GM13976 (cell line): Measurements from ENCODE around the gene DPP6.

Source experiments
- DNase-seq: peaks from one replicate; pipeline ENCODE4 v3.0.0; 2012; ENCODE audit warnings: low spot score
- CTCF ChIP-seq: IDR thresholded peaks from 2 replicates; pipeline ENCODE4 v1.5.1; 2012; ENCODE audit warnings: borderline replicate concordance, mild to moderate bottlenecking; ENCODE audit not compliant: insufficient read depth; ENCODE audit errors: extremely low read depth, missing control alignments, control extremely low read depth
- in situ Hi-C: fragments of 300-500 bp; cut with MboI; formaldehyde crosslinking; loops from one replicate; pipeline ENCODE4 v1.12.0; 2022; ENCODE audit warnings: low sequenced_read_pairs, mixed read lengths, inconsistent platforms; ENCODE audit not compliant: unreplicated experiment

The DPP6 gene

DNA sequence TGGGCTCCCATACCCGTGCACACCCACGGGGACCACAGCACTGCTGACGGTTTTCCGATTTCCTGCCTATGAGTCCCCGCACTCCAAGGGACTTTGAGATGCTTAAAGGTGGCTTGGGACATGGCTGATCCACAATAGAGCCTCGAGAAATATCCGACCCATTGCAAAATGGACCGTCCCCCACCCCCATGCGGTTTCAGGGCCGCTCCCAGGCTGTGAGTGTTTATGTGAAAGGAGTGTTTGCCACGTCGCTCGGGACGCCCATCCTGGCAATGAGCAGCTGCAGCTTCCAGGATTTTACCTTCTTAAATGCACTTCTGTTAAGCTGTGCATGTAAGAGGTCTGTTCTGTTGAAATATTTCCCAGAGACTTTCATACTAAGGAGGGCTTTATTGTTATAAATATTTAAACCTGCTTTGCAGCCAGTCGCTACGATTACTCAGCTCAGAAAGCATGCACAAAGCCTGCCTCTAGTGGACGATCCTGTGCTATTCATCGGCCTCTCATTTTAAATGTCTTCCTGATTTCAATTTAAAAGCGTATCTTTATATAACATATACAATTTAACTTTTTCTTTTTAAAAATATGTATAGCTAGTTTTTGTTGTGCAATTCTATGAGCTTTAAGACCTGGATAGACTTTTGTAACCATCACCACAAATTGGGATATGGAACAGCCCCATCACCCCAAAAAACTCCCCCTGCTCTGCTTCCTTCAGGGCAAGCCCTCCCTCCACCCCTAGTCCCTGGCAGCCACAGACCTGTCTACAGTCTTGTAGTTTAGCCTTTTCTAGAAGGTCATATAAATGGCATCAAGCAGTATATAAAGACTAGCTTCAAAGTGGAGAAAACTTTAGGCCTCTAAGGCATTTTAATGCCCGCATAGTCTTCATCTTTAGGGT lies 532.4 kb downstream of the DPP6 start:
- DNase-seq = no peak
- no peak for TF ChIP-seq CTCF
- in situ Hi-C loops = no loop called here

DNA sequence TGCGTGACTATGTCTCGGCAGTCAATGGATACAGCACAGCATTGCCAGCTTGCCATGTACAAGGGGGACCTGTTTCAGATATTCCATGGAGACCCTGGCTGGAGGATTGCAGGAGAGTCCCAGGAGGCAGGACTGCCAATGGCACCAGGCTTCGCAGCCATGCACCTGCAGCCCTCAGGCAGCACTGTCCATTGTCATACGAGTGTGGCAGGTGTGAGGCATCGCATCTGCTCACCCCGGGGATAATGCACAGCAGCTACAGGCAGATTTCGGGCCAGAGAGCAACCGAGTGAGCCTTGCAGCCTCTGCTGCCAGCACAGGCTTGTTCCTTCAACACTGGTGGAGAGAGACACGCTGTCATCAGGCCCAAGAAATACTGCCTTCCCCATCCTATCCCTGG lies 535.6 kb downstream of the DPP6 start:
- in situ Hi-C loops = no loop called here
- no peak for DNase-seq
- TF ChIP-seq CTCF = no peak

GRCh38 chr7:154591544-154591943 lies 539.3 kb downstream of the DPP6 start:
- DNase-seq = no peak
- no peak for TF ChIP-seq CTCF
- in situ Hi-C loops = no loop called here

DNA sequence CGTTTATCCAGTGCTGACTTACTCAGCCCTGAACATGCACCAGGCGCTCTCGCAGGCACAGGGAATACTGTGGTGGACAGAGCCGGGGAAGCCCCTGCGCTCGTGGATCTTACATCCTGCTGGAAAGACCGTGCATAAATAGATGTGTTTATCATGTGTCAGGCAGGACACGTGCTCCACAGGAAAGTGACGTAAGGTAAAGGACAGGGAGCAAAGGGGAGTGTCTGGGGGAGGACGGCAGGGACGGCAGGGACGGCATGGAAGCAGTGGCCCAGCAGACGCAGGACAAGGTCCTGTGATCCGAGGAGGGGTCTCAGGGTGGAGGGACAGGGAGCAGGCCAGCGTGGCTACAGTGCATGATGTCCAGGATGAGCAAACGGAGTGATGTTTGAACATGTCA lies 540.2 kb downstream of the DPP6 start:
- in situ Hi-C loops = no loop called here
- no peak for TF ChIP-seq CTCF
- DNase-seq = no peak

DNA sequence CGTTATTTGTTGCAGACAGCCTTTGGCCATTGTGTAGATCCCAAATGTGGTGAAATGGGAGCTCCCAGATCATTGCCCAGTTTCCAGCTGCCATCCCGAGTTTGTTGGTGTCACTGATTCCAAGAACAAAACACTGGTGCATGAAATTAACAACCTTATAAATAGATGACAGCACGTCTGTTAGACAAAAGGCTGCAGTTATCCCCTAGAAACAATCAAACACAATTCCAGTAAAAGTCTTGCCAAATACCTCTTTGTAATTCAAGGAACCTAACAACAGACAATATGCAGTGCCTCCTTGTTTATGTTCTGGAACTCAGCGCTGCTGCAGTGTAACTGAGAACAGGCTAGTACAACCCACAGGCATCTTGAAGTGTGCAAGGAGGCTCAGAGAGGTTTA lies 546.2 kb downstream of the DPP6 start:
- in situ Hi-C loops = no loop called here
- DNase-seq = no peak
- no peak for TF ChIP-seq CTCF

GRCh38 chr7:154598864-154599263 lies 546.7 kb downstream of the DPP6 start:
- no peak for TF ChIP-seq CTCF
- in situ Hi-C loops = no loop called here
- DNase-seq = no peak

- no peak for TF ChIP-seq CTCF
- DNase-seq = no peak
- in situ Hi-C loops = no loop called here
These were observed 558.7 kb downstream of the DPP6 start for GRCh38 chr7:154610903-154611302.
